OCI-M2 (cell line): ENCODE data around the gene PIGP.
A peak's percentile ranks its signal among the peaks of the same experiment; 100 is the strongest.
"Not testable (repeated sequence)": the region's sequence is repeated elsewhere in the genome, so short reads cannot be mapped to it uniquely, and the experiment has no call there.

Experiments used
- DNase-seq: peaks from one replicate; lab custom pipeline; 2025; ENCODE audit not compliant: unreplicated experiment; lab: John Stamatoyannopoulos, UW

PIGP gene

GRCh38 chr21:37072988-37073416 is at the start of gene PIGP, which contains the start of gene TTC3:
Gene PIGP, minus strand, starts transcription at chr21:37073071. Its CDS starts 556 bp downstream, at chr21:37072515.
Gene TTC3, plus strand, starts transcription at chr21:37073254. Its CDS starts 14,004 bp downstream, at chr21:37087258.
- peak; percentile 98 for DNase-seq

- no peak for DNase-seq
Measured at GRCh38 chr21:37119421-37120218, 46.7 kb upstream of the PIGP start.

- no peak for DNase-seq
Measured at GRCh38 chr21:37118187-37118826, 45.4 kb upstream of the PIGP start.

- DNase-seq = no peak
Measured at GRCh38 chr21:37117204-37117603, 44.3 kb upstream of the PIGP start.

- not testable (repeated sequence) for DNase-seq
Measured at GRCh38 chr21:37116459-37116858, 43.6 kb upstream of the PIGP start.

GRCh38 chr21:37114301-37114700 is 41.4 kb upstream of the PIGP start:
- not testable (repeated sequence) for DNase-seq

- not testable (repeated sequence) for DNase-seq
Measured at GRCh38 chr21:37111029-37111428, 38.2 kb upstream of the PIGP start.

- DNase-seq = no peak
Measured at GRCh38 chr21:37106998-37107397, 34.1 kb upstream of the PIGP start.

GRCh38 chr21:37102746-37103145 is 29.9 kb upstream of the PIGP start:
- DNase-seq = not testable (repeated sequence)

- no peak for DNase-seq
Measured at GRCh38 chr21:37101384-37101783, 28.5 kb upstream of the PIGP start.

- DNase-seq = no peak
Measured at GRCh38 chr21:37100316-37100715, 27.4 kb upstream of the PIGP start.

GRCh38 chr21:37098751-37099150 is 25.9 kb upstream of the PIGP start:
- no peak for DNase-seq

- no peak for DNase-seq
Measured at GRCh38 chr21:37095821-37096220, 22.9 kb upstream of the PIGP start.

- no peak for DNase-seq
Measured at GRCh38 chr21:37093977-37094376, 21.1 kb upstream of the PIGP start.

- no peak for DNase-seq
Measured at GRCh38 chr21:37088186-37088735, 15.4 kb upstream of the PIGP start.

GRCh38 chr21:37087188-37087587 is 14.3 kb upstream of the PIGP start:
- DNase-seq = no peak

GRCh38 chr21:37085726-37086125 is 12.9 kb upstream of the PIGP start:
- no peak for DNase-seq

GRCh38 chr21:37082856-37083528 is 10.1 kb upstream of the PIGP start:
- DNase-seq = no peak

- no peak for DNase-seq
Measured at GRCh38 chr21:37082375-37082774, 9.5 kb upstream of the PIGP start.

GRCh38 chr21:37079211-37079824 is 6.4 kb upstream of the PIGP start:
- no peak for DNase-seq

GRCh38 chr21:37077403-37077802 is 4.5 kb upstream of the PIGP start:
- DNase-seq = no peak
